GM21515 (cell line): ENCODE results near the gene C1orf167.

ENCODE experiments used
- ATAC-seq: cut with Tn5 transposase; IDR thresholded peaks from one replicate; pipeline ENCODE4 v1.9.1; 2021; ENCODE audit not compliant: unreplicated experiment

Gene C1orf167

GRCh38 chr1:11735854-11736745, 25.9 kb upstream of the C1orf167 start, which contains the start of gene AGTRAP:
Gene AGTRAP, plus strand, starts transcription at chr1:11736136. Its CDS starts 73 bp downstream, at chr1:11736209.
- ATAC-seq = peak; percentile 58

GRCh38 chr1:11736746-11737639, 25.0 kb upstream of the C1orf167 start:
- ATAC-seq = no peak

- ATAC-seq = no peak
These were observed 23.9 kb upstream of the C1orf167 start for GRCh38 chr1:11738096-11738495.

GRCh38 chr1:11738783-11739182, 23.2 kb upstream of the C1orf167 start:
- ATAC-seq = no peak

GRCh38 chr1:11740258-11741192, 21.5 kb upstream of the C1orf167 start:
- ATAC-seq = no peak

- ATAC-seq = no peak
These were observed 20.5 kb upstream of the C1orf167 start for GRCh38 chr1:11741482-11741881.

- no peak for ATAC-seq
These were observed 20.0 kb upstream of the C1orf167 start for GRCh38 chr1:11741919-11742558.

- ATAC-seq = no peak
These were observed 17.7 kb upstream of the C1orf167 start for GRCh38 chr1:11744287-11744686.

GRCh38 chr1:11746092-11746491, 15.9 kb upstream of the C1orf167 start:
- ATAC-seq = no peak

- ATAC-seq = no peak
These were observed 15.1 kb upstream of the C1orf167 start for GRCh38 chr1:11746795-11747487.

GRCh38 chr1:11748294-11749202, 13.4 kb upstream of the C1orf167 start:
- no peak for ATAC-seq

- ATAC-seq = no peak
These were observed 12.7 kb upstream of the C1orf167 start for GRCh38 chr1:11749203-11749689.

- ATAC-seq = no peak
These were observed 12.0 kb upstream of the C1orf167 start for GRCh38 chr1:11749996-11750395.

- ATAC-seq = no peak
These were observed 10.9 kb upstream of the C1orf167 start for GRCh38 chr1:11751087-11751486.

- ATAC-seq = no peak
These were observed 9.5 kb upstream of the C1orf167 start for GRCh38 chr1:11752359-11753088.

- ATAC-seq = no peak
These were observed 8.3 kb upstream of the C1orf167 start for GRCh38 chr1:11753555-11754208.

GRCh38 chr1:11757047-11757446, 4.9 kb upstream of the C1orf167 start:
- ATAC-seq = no peak
